ENCODE measurements around the gene ATP6V1C2.

DNA sequence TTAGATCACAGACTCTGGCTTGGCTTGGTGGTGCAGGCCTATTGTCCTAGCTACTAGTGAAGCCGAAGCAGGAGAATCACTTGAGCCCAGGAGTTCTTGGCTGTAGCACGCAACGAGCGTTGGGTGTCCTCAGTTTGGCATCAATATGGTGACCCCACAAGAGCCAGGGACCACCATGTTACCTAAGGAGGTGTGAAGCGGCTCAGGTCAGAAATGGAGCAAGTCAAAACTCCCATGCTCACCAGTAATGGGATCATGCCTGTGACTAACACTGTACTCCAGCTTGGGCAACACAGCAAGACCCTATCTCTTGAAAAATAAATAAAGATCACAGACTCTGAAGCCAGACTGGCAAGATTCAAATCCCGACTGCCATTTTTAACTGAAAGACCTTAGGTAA, 29.9 kb upstream of the ATP6V1C2 start:
- TF ChIP-seq EZH2 (IDR thresholded peaks at IDR 0.05; ENCODE audit: low read depth), result no peak
- TF ChIP-seq, protein P1, sequence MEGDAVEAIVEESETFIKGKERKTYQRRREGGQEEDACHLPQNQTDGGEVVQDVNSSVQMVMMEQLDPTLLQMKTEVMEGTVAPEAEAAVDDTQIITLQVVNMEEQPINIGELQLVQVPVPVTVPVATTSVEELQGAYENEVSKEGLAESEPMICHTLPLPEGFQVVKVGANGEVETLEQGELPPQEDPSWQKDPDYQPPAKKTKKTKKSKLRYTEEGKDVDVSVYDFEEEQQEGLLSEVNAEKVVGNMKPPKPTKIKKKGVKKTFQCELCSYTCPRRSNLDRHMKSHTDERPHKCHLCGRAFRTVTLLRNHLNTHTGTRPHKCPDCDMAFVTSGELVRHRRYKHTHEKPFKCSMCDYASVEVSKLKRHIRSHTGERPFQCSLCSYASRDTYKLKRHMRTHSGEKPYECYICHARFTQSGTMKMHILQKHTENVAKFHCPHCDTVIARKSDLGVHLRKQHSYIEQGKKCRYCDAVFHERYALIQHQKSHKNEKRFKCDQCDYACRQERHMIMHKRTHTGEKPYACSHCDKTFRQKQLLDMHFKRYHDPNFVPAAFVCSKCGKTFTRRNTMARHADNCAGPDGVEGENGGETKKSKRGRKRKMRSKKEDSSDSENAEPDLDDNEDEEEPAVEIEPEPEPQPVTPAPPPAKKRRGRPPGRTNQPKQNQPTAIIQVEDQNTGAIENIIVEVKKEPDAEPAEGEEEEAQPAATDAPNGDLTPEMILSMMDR (conservative IDR thresholded peaks at IDR 0.05), result no peak

Measured in PC-9 (cell line).